GM10248 (cell line): ENCODE results near the gene CHST15.

Source experiments
- CTCF ChIA-PET: fragments of 300-600 bp; sonication (Branson Sonifier 250); formaldehyde crosslinking; extraction: SDS; loops from one replicate; lab custom pipeline; 2021; ENCODE audit warnings: antibody characterized with exemption; lab: Yijun Ruan, JAX
- POLR2A ChIA-PET: fragments of 350-650 bp; sonication (Branson Sonifier 250); formaldehyde crosslinking; extraction: SDS; loops from one replicate; lab custom pipeline; 2020; ENCODE audit warnings: antibody characterized with exemption; lab: Yijun Ruan, JAX
- DNase-seq: peaks from one replicate; pipeline ENCODE4 v3.0.0; 2012; ENCODE audit errors: extremely low spot score
- CTCF ChIP-seq: IDR thresholded peaks from 2 replicates; pipeline ENCODE4 v1.5.1; 2012; ENCODE audit warnings: mild to moderate bottlenecking, low read depth; ENCODE audit errors: extremely low read depth, missing control alignments, control extremely low read depth

The CHST15 gene

GRCh38 chr10:123996302-123996701 is 97.1 kb downstream of the CHST15 start:
- DNase-seq = no peak
- ChIA-PET CTCF (interaction anchor here (0.8 to 13.9 kb wide), 12 partner anchors 10 to 427 kb away, joined by 3 to 341 read pairs (median 4); no protein-coding TSS in a partner anchor), POLR2A (interaction anchor here (0.5 kb wide), 1 partner anchor 441 kb away, joined by 4 read pairs; no protein-coding TSS in a partner anchor)
- no peak for TF ChIP-seq CTCF

GRCh38 chr10:123995461-123996131 is 97.8 kb downstream of the CHST15 start:
- peak; percentile 59 for TF ChIP-seq CTCF
- ChIA-PET CTCF (interaction anchor here (0.7 to 13.9 kb wide), 18 partner anchors 9 to 428 kb away, joined by 3 to 341 read pairs (median 4); no protein-coding TSS in a partner anchor), POLR2A (interaction anchor here (0.5 kb wide), 1 partner anchor 442 kb away, joined by 4 read pairs; no protein-coding TSS in a partner anchor)
- peak; percentile 69 for DNase-seq

- no peak for TF ChIP-seq CTCF
- CTCF ChIA-PET = interaction anchor here (0.7 to 13.9 kb wide), 51 partner anchors 9 to 1727 kb away, joined by 3 to 341 read pairs (median 4); no protein-coding TSS in a partner anchor
- POLR2A ChIA-PET = no interaction called here
- DNase-seq = peak; percentile 25
These were observed 98.3 kb downstream of the CHST15 start for GRCh38 chr10:123995082-123995460.

- peak; percentile 89 for DNase-seq
- POLR2A ChIA-PET = no interaction called here
- TF ChIP-seq CTCF = peak; percentile 98
- CTCF ChIA-PET = interaction anchor here (0.7 to 13.9 kb wide), 50 partner anchors 9 to 1727 kb away, joined by 3 to 341 read pairs (median 4); no protein-coding TSS in a partner anchor
These were observed 98.8 kb downstream of the CHST15 start for GRCh38 chr10:123994417-123995081.

GRCh38 chr10:123993534-123994416 is 99.6 kb downstream of the CHST15 start:
- ChIA-PET POLR2A (no interaction called here), CTCF (interaction anchor here (1.0 to 13.9 kb wide), 36 partner anchors 8 to 439 kb away, joined by 3 to 341 read pairs (median 4); no protein-coding TSS in a partner anchor)

More at GRCh38 chr10:123993534-123994416, 99.6 kb downstream of the CHST15 start:
- TF ChIP-seq CTCF = no peak
- DNase-seq = peak; percentile 14
